GM18519 (cell line): ENCODE results near the gene TSPAN4.

Source experiments
- ATAC-seq: cut with Tn5 transposase; IDR thresholded peaks from one replicate; pipeline ENCODE4 v1.9.1; 2021; ENCODE audit warnings: mild to moderate bottlenecking, moderate library complexity; ENCODE audit not compliant: unreplicated experiment, low FRiP score

TSPAN4 gene

DNA sequence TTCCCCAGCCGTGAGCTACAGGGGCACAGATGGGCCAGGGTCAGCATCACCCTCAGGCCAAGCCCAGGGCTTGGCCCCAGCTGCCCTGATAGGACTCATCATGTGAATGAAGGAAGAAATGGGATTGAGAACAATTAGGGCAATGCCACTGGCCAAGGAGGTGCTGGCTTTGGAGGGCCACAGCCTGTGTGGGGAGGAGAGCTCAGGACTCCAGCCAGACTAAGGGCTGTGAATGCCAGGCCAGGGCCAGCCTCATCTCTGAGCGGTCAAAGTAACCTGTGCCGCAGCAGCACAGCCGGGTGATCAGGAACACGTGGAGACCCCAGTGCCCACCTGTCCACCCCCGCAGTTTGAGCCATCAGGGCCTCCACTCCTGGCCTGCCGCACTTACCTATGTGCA, 57.9 kb downstream of the TSPAN4 start:
- no peak for ATAC-seq

DNA sequence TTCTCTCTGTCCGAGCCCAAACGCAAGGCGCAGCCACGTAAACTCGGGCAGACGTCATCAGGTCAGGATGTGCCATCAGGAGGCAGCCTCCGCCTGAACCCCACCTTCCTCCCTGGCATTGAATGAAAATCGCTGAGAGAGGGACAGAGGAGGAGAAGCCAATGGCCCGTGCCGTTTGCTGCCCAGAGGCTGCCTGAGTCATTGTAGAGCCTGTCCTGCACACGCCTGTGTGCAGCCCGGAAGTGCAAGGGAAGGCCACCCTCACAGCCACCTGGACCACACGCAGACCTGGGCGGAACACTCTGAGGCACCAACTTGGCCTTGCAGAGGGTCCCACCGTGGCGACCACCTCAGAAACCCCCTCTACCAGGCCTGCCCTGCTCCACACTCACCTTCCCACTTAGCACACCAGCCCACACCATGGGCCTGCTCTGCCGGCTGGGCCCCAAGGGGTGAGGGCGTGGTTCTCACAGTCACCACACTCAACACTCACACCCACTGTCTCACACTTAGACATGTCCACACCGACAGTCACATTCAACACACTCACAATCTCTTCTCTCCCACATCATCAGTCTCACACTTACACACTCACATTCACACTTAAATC, 58.9 kb downstream of the TSPAN4 start:
- ATAC-seq = no peak

DNA sequence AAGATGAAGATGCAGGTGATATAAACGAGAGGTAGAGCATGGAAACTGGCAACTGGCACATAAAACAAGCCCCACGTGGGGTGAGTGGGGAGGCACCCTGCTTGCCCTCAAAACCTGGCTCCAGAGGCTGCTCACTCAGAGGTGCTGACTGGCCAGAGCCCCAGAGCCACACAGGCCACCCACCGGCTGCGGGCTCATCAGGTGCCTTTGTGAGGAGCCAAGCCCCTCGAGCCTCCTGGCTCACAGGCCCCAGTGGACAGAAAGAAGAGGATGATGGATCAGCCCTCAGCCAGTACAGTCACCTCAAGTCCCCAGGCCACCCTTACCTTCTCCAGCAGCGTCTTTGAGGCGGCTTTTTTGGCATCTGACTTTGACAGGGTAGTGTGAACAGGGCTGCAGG, 61.7 kb downstream of the TSPAN4 start:
- no peak for ATAC-seq

DNA sequence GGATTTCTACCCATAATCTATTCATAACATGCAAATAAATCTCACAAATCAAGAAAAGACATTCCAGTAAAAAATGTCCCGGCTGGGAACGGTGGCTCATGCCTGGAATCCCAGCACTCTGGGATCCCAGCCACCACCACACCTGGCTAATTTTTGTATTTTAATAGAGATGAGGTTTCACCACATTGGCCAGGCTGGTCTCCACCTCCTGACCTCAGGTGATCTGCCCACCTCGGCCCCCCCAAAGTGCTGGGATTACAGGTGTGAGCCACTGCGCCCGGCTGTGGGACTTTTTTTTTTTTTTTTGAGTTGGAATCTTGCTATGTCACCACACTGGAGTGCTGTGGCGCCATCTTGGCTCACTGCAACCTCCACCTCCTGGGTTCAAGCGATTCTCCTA, 63.3 kb downstream of the TSPAN4 start:
- no peak for ATAC-seq

DNA sequence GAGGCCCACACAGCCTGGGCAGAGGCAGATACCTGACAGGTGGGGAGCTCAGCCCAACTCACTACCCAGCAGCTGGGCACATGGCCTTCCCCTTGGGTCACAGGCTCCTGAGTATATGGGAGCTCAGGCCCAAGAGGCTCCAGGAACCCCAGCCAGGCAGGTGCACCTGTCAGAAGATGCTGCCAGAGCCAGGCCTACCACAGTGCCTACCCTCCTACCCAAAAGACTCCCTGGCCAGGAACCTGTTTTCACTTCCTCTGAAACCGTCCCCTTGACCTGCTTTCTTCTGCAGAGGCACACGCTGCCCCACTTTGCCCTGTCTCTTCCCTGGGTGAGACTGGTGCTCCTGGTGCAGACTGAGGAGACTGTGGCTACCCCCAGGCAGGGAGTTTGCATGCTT, 65.0 kb downstream of the TSPAN4 start:
- ATAC-seq = no peak

DNA sequence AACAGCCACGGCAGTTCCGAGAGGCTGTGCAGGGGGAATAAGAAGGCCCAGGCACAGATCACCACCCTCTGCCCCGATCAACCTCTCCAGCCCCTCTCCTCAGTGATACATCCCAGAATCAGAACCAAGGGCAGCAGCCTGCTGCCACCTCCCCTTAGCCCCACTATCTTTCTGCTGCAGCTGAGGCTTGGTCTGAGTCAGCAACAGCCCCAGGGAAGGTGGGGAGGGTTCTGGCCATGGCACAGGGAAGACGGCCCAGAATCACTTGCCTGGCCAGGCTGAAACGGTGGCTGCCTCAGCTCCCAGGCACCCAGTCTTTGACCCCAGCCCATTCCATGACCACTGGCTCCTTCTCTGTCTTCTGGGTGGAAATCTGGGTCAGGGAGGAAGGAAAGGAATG, 65.6 kb downstream of the TSPAN4 start:
- no peak for ATAC-seq

DNA sequence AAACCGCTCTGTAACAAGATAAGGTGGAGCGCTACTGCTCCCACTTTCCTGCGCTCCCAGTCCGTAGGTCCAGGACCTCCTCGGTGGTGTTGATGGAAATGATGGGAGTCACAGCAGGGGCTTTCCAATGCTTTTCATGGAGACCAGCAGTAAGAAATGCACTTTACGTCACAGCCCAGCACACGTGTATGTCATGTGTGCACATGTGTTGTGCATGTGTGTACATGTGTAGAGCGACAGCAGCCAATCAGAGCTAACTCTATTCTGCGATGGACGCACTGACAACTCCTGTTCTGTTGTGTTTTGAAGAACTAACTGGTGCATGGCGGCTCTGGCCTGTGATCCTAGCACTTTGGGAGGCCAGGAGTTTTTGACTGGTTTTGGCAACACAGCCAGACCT, 66.8 kb downstream of the TSPAN4 start:
- no peak for ATAC-seq

DNA sequence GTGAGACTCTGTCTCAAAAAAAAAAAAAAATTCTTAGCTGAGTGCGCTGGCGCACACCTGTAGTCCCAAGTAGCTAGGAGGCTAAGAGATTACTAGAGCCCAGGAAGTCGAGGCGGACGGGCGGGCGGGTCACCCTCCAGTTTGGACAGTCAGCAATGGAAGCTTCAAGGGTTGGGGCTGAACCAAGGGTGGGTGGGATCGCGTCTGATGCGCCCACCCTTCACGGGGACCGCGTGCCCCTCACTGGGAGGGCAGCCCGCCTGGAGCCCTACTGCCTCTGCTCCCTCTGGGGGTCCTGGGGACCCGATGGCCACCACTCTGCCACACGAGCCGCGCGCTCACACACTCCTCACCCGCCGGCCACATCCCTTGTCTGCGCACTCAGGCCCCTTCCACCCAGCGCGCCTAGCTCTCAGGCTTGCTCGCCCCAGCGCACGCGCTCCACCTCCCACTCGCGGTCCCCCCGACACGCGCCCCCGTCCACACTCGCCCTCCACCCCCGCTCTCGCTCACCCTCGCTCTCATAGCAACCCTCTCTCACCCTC, 67.5 kb downstream of the TSPAN4 start:
- ATAC-seq = no peak

DNA sequence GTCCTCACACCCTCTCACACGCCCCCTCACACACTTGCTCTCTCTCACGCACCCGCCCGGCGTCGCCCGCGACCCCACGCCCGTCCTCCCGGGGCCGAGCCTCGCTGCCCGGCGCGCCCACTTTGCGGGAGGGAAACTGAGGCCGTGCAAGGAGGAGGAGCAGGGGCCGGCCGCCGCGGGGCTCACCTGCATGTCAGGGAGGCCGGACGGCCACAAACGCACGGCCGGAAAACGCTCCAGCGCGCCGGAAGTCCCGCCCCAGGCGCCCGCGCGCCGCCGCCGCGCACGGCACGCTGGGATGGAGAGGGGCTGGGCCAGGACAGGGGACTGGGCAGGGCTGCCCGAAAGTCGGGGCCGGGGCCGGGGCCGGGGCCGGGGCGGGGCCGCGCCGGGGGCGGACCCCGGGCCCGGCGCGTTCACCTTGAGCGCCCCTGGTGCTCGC, 68.0 kb downstream of the TSPAN4 start, which contains the start of gene CHID1:
Gene CHID1 (minus strand): TSS at position 222 of the 442 bp plus-strand sequence. CDS start 5,994 bp downstream, outside the sequence.
- peak; percentile 69 for ATAC-seq

DNA sequence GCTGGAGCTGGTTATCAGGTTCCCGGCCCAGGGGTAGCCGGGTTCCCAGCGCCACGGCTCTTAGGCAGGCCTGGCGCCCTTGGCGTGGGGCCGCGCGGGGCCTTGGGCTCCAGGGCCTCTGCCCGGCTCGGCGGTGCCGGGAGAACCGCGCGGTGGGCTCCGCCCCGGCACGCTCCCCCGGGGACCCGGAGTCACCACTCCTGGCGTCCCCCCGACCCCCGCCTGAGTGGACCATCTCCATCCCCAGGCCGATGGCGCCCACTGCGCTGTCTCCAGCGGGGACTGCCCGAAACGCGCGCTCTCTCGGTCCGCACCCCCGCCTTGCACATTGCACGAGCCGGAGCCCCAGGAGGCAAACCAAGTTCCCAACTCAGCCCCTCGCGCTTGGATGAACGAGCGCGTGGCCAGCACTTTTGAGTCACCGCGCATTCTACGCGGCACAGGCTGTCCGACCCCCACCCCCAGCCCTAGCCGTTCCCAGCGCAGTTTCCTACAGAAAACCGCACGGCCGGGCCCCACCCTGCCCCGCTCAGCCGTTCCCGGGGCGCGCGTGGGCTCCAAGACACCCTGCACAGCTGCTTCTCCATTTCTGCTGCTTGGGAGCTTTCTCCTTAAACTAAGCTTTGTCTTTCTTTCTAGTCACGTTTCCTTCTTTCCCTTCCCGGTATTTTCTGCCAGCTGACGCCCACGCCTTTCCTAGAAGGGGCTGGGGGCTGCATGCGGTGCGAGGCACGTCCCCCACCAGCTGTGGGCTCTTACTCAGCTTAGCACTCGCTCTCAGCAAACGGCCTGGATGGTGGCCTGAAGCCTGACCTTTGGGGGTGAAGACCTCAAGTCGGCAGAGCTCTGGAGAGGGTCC, 68.6 kb downstream of the TSPAN4 start:
- ATAC-seq = peak; percentile 20

DNA sequence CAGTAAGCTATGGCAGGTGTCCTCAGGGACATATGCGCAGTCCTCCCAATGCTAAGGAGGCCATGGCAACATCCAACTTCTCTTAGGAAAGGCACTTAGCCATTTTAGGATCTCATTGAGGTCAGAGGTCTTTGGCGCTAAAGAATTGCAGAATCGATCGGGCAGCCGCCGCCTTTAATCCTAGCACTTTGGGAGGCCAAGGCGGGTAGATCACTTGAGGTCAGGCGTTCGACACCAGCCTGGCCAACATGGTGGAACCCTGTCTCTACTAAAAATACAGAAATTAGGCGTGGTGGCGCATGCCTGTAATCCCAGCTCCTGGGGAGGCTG, 69.2 kb downstream of the TSPAN4 start:
- no peak for ATAC-seq

DNA sequence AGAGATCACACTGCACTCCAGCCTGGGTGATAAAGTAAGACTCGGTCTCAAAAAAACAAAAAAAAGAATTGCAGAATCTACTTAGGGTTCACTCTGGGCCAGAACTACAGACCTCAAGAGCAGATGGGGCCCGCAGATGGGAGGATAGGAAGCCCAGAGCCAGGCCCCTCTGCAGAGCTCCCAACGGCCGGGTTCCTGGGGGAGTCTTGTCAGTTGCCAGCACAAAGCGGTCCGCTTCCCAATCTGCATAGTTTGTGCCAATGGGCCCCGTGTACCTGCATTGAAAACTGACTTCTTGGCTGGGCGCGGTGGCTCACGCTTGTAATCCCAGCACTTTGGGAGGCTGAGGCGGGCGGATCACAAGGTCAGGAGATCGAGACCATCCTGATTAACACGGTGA, 69.6 kb downstream of the TSPAN4 start:
- no peak for ATAC-seq

DNA sequence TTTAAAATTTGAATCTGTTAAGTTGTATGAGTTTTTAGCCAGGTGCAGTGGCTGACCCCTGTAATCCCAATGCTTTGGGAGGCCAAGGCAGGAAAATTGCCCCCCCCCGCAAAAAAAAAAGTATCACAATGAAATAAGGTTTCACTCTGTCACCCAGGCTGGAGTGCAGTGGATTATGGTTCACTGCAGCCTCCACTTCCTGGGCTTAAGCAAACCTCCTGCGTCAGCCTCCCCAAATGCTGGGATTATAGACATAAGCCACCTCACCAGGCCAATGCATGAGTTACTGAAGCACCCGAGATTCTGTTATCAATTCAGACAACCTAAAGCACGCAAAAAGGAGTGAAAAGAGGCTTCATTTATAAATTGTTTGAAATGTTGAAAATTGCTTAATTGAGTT, 70.4 kb downstream of the TSPAN4 start:
- ATAC-seq = no peak

DNA sequence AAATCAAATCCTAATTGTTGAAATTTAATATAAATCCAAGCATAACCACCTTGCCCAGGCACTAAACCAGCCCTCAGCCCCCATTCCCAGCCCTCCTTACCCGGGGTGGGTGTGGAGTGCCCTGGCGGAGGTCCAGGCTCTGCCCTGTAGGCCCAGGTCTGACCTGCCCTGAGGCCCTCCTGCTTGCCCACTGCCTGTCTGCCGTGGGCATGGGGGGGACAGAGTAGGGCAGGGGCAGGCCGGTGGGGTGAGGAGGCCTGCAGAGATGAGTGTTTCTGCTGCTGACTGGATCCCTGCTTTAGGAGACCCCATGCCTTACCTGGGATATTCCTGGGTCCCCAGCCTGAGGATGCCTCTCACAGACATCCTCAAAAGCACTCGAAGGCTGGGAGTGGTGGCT, 71.6 kb downstream of the TSPAN4 start:
- ATAC-seq = no peak

DNA sequence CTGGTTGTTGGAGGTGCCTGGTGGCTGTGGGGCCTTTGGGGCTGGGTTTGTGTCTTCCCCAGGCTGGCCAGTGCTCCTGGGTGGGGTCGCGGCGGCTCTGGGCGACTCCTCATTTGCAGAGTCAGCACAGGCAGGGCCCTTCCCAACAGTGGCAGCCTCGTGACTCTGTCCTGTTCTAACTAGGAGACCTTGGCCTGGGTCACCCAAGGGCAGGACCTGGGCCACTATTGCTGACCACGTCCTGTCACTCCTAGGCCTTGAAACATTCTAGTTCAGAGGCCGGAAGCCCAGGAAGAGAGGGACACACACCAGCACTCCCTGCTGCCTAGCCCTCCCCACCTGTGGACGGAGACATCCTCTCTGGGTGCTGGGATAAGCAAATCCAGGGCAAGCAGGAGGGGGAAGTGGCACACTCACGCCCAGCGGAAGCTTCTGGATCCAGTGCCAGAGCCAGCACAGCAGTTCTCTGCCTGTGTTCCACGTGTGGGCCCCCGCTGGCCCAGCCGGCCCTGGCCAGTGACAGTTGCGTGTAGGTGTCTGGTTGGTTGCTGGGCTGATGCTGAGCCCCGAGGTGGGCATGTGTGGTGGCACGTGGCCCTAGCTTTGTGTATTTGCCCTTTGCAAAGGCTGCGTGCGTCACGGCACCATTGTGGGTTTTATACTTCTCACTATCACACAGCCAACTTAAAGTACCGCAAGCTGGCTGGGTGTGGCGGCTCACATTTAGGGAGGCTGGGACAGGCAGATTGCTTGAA, 72.3 kb downstream of the TSPAN4 start:
- ATAC-seq = no peak
